T-cell (primary cell): ENCODE results near the gene GNG10. TPM values are rescaled to one million over a fixed set of nuclear protein-coding genes. Genes with fewer than 3 reads are reported as not detected.

Experiments
- ATAC-seq, 4 experiments: fragments of 200-7000 bp in 3 of 4; fragments of 150-1000 bp in 1 of 4; cut with Tn5 transposase; replicated peaks in 1 of 4; 1 replicate in 3 of 4; 2 replicates in 1 of 4; pipeline ENCODE4 v1.10.0; 2021; ENCODE audit warnings: moderate library complexity in 3 of 4, mild to moderate bottlenecking in 2 of 4, moderate number of reproducible peaks in 1 of 4
- CTCF ChIA-PET, 2 donors: fragments of 300-600 bp; sonication (Branson Sonifier 250); formaldehyde crosslinking; loops; one replicate each; lab custom pipeline; 2022; ENCODE audit warnings: antibody characterized with exemption in 2 of 2; lab: Charles Lee
- POLR2A ChIA-PET, 2 donors: fragments of 300-600 bp; sonication (Branson Sonifier 250); formaldehyde crosslinking; loops; one replicate each; lab custom pipeline; 2022; ENCODE audit warnings: antibody characterized with exemption in 2 of 2; lab: Charles Lee
- DNase-seq, 35 experiments: peaks; one replicate each; pipeline versions ENCODE4 v3.0.0 to v3.0.0-alpha.2; 2013 to 2023
- H3K27ac ChIP-seq: one replicate; pipeline ENCODE4 v1.5.1; 2013; ENCODE audit warnings: low read length
- H3K27me3 ChIP-seq, 2 experiments: replicated peaks in 1 of 2; 1 replicate in 1 of 2; 2 replicates in 1 of 2; pipeline versions ENCODE4 v1.6.1 to v1.7.0; 2013; ENCODE audit warnings: low read length in 1 of 2, mixed read lengths in 1 of 2; ENCODE audit not compliant: control insufficient read depth in 2 of 2, insufficient read depth in 2 of 2; ENCODE audit errors: extremely low read depth in 1 of 2
- H3K36me3 ChIP-seq, 2 donors: 1 replicate in 1 of 2; 2 replicates in 1 of 2; pipeline versions ENCODE4 v1.6.1 to v1.7.0; 2013; ENCODE audit warnings: low read length in 1 of 2; ENCODE audit not compliant: control insufficient read depth in 2 of 2, insufficient read depth in 1 of 2; ENCODE audit errors: extremely low read depth in 1 of 2
- H3K4me1 ChIP-seq, 2 experiments: 1 replicate in 1 of 2; 2 replicates in 1 of 2; pipeline versions ENCODE4 v1.6.1 to v1.7.0; 2013; ENCODE audit warnings: low read length in 2 of 2, mixed read lengths in 1 of 2; ENCODE audit not compliant: insufficient read depth in 2 of 2, control insufficient read depth in 1 of 2; ENCODE audit errors: extremely low read depth in 1 of 2
- H3K4me3 ChIP-seq, 2 donors: 1 replicate in 1 of 2; 2 replicates in 1 of 2; pipeline versions ENCODE4 v1.5.1 to v1.7.0; 2013; ENCODE audit warnings: mild to moderate bottlenecking in 2 of 2, low read length in 1 of 2, moderate library complexity in 1 of 2; ENCODE audit not compliant: control insufficient read depth in 1 of 2; ENCODE audit errors: extremely low read depth in 1 of 2
- H3K9me3 ChIP-seq: 2 replicates; pipeline ENCODE4 v1.7.0; 2013
- H3K27ac Mint-ChIP-seq, 2 donors: one replicate each; pipeline ENCODE4 v1.8.0; 2020 to 2021; ENCODE audit warnings: mild to moderate bottlenecking in 2 of 2, mixed read lengths in 2 of 2
- H3K27me3 Mint-ChIP-seq, 2 donors: one replicate each; pipeline ENCODE4 v1.8.0; 2021 to 2022; ENCODE audit warnings: mixed read lengths in 2 of 2
- H3K36me3 Mint-ChIP-seq: one replicate; pipeline ENCODE4 v1.8.0; 2021; ENCODE audit warnings: mixed read lengths
- H3K4me1 Mint-ChIP-seq, 3 donors: one replicate each; pipeline ENCODE4 v1.8.0; 2020 to 2022; ENCODE audit warnings: mixed read lengths in 3 of 3, mild to moderate bottlenecking in 1 of 3
- H3K4me3 Mint-ChIP-seq, 3 donors: one replicate each; pipeline ENCODE4 v1.8.0; 2020 to 2022; ENCODE audit warnings: mild to moderate bottlenecking in 3 of 3, mixed read lengths in 3 of 3, moderate library complexity in 3 of 3
- H3K9me3 Mint-ChIP-seq, 3 donors: one replicate each; pipeline ENCODE4 v1.8.0; 2020 to 2022; ENCODE audit warnings: mixed read lengths in 3 of 3
- WGBS: methylation state at CpG from one replicate; pipeline ENCODE4 v1.1.5; 2013; ENCODE audit warnings: missing lambda C conversion rate; ENCODE audit not compliant: insufficient coverage; 5-methylcytosine and 5-hydroxymethylcytosine counted together
- total RNA-seq, 35 experiments: library from RNA in 6 of 35; stranded (reverse) in 6 of 35; fragments of 120-200 nt in 1 of 35; gene quantifications; one replicate each; pipeline versions ENCODE4 v1.2.1 to v1.2.4 and lab custom pipeline; 2013 to 2026

GNG10 gene
- total RNA-seq, 5 donors from 2014 or later (not counting 1 experiment from before 2014, with no cell fraction given): 6.1 to 11.7 (median 7.7) TPM

DNA sequence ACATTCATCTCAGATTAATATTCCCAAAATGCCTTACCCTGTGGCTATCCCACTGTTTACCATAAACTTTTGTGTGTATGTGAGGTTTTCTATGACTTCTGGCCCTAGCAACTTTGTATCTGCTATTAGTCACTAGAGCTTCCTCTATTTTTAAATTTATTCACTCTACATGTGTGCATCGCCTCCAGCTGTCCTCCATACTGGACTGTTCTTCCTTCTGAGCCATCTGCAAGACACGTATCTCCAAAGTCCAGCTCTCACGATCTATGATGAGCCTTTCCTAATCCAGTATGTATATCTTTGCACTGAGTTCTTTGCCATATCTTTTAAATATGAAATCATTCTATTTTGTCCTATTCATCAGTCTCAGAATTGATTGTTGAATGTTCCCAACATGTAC lies 1.7 kb upstream of the GNG10 start:
- ChIA-PET CTCF (no interaction called here), POLR2A (interaction anchor here in 1 of 2 donors (1.1 kb wide), 1 partner anchor 16 kb away, joined by 3 read pairs; no protein-coding TSS in a partner anchor)
- no CpG with 5 or more reads among the region's 3 CpGs for WGBS
- Mint-ChIP-seq H3K9me3 (no peaks in the 10 kb centered on the region), H3K36me3 (peaks cover 6% of the 10 kb centered on the region), H3K4me1 (peaks cover 26 to 41% (median 33%) of the 10 kb centered on the region in 3 donors), H3K27ac (no peak overlapping the region), H3K4me3 (peak overlapping the region in 2 of 3 donors; percentile 85 to 89), H3K27me3 (no peaks in the 10 kb centered on the region)
- Histone ChIP-seq H3K36me3 (peaks cover 0 to 2% of the 10 kb centered on the region in 2 donors), H3K27ac (no peak overlapping the region), H3K9me3 (no peaks in the 10 kb centered on the region), H3K4me1 (peaks cover 19 to 31% of the 10 kb centered on the region in 2 experiments), H3K4me3 (no peak overlapping the region), H3K27me3 (no peaks in the 10 kb centered on the region)
- no peak for DNase-seq
- no peak for ATAC-seq

GRCh38 chr9:111661802-111662521 lies 557 bp downstream of the GNG10 start:
- Histone ChIP-seq H3K27ac (peak overlapping the region; percentile 42), H3K27me3 (no peaks in the 10 kb centered on the region), H3K4me1 (peaks cover 20 to 31% of the 10 kb centered on the region in 2 experiments), H3K9me3 (no peaks in the 10 kb centered on the region), H3K4me3 (peak overlapping the region; percentile 78 to 86), H3K36me3 (peaks cover 2 to 8% of the 10 kb centered on the region in 2 donors)
- Mint-ChIP-seq H3K4me1 (peaks cover 35 to 43% (median 40%) of the 10 kb centered on the region in 3 donors), H3K36me3 (peaks cover 4% of the 10 kb centered on the region), H3K4me3 (peak overlapping the region; percentile 93 to 96 (median 96)), H3K27ac (peak overlapping the region; percentile 94 to 95), H3K27me3 (no peaks in the 10 kb centered on the region), H3K9me3 (no peaks in the 10 kb centered on the region)
- ATAC-seq (peak; percentile 28 to 41 (median 36)), DNase-seq (peak in 27 of 35 experiments; percentile 1 to 47 (median 9))
- ChIA-PET CTCF (interaction anchor here in 1 of 2 donors (0.6 to 1.2 kb wide), 3 partner anchors 31 to 646 kb away, joined by 3 to 5 read pairs (median 4); no protein-coding TSS in a partner anchor), POLR2A (interaction anchor here in 1 of 2 donors (0.6 kb wide), 3 partner anchors 11 to 58 kb away, joined by 3 to 9 read pairs (median 5); no protein-coding TSS in a partner anchor)
- WGBS: under 1% methylated on average over 53 of the region's 57 CpGs

GRCh38 chr9:111662576-111663300 lies 1.3 kb downstream of the GNG10 start:
- DNase-seq (peak in 19 of 35 experiments; percentile 2 to 32 (median 10)), ATAC-seq (peak in 3 of 4 experiments; percentile 10 to 21 (median 13))
- 13% methylated on average over 7 of the region's 7 CpGs for WGBS
- ChIA-PET CTCF (interaction anchor here in 1 of 2 donors (0.9 kb wide), 1 partner anchor 413 kb away, joined by 5 read pairs; no protein-coding TSS in a partner anchor), POLR2A (no interaction called here)
- Histone ChIP-seq H3K9me3 (no peaks in the 10 kb centered on the region), H3K27me3 (no peaks in the 10 kb centered on the region), H3K4me3 (peak overlapping the region; percentile 78 to 86), H3K27ac (peak overlapping the region; percentile 42), H3K4me1 (peaks cover 20 to 31% of the 10 kb centered on the region in 2 experiments), H3K36me3 (peaks cover 2 to 12% of the 10 kb centered on the region in 2 donors)
- Mint-ChIP-seq H3K4me3 (peak overlapping the region; percentile 93 to 96 (median 96)), H3K27ac (peak overlapping the region; percentile 94 to 95), H3K4me1 (peaks cover 37 to 43% (median 42%) of the 10 kb centered on the region in 3 donors), H3K9me3 (no peaks in the 10 kb centered on the region), H3K36me3 (peaks cover 11% of the 10 kb centered on the region), H3K27me3 (no peaks in the 10 kb centered on the region)

GRCh38 chr9:111663301-111663823 lies 2.0 kb downstream of the GNG10 start:
- H3K4me1 Mint-ChIP-seq: peaks cover 37 to 43% (median 42%) of the 10 kb centered on the region in 3 donors
- ATAC-seq: no peak
- no peak for DNase-seq
- H3K4me3 Mint-ChIP-seq: peak overlapping the region; percentile 93 to 96 (median 96)
- H3K4me1 ChIP-seq: peaks cover 20 to 31% of the 10 kb centered on the region in 2 experiments
- ChIA-PET CTCF (no interaction called here), POLR2A (interaction anchor here (0.7 to 0.8 kb wide), 2 partner anchors 499 to 1075 kb away, joined by 4 to 6 read pairs; no protein-coding TSS in a partner anchor)
- no peaks in the 10 kb centered on the region for H3K9me3 Mint-ChIP-seq
- 64% methylated on average over 4 of the region's 5 CpGs for WGBS
- H3K27ac ChIP-seq: peak overlapping the region; percentile 42
- H3K36me3 ChIP-seq: peaks cover 2 to 14% of the 10 kb centered on the region in 2 donors
- peaks cover 15% of the 10 kb centered on the region for H3K36me3 Mint-ChIP-seq
- no peaks in the 10 kb centered on the region for H3K9me3 ChIP-seq
- H3K4me3 ChIP-seq: peak overlapping the region in 1 of 2 donors; percentile 86
- H3K27me3 Mint-ChIP-seq: no peaks in the 10 kb centered on the region
- no peaks in the 10 kb centered on the region for H3K27me3 ChIP-seq
- peak overlapping the region; percentile 94 to 95 for H3K27ac Mint-ChIP-seq

DNA sequence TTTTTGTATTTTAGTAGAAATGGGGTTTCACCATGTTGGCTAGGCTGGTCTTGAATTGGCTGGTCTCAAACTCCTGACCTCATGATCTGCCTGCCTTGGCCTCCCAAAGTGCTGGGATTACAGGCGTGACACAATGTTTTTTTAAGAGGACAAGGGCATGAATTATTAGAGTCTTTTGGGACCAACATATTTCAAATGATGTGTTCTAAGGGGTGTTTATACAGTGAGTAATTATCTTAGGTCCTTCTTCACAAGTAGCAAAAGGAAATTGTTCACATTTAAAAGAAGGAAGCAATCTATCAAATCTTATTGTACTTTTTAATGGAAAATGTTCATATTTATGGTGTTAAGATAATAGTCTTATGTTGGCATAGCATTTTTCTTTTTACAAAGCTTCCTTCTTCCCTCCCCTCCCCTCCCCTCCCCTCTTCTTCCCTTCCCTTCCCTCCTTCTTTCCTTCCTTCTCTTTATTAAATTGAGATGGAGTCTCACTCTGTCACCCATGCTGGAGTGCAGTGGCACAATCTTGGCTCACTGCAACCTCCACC lies 6.7 kb downstream of the GNG10 start:
- CTCF ChIA-PET: no interaction called here
- no peak for ATAC-seq
- POLR2A ChIA-PET: no interaction called here
- DNase-seq: no peak
- 100% methylated on average over 1 of the region's 1 CpG for WGBS
- Histone ChIP-seq H3K9me3 (no peaks in the 10 kb centered on the region), H3K36me3 (peaks cover 2 to 25% of the 10 kb centered on the region in 2 donors), H3K4me1 (peaks cover 12 to 13% of the 10 kb centered on the region in 2 experiments), H3K27me3 (no peaks in the 10 kb centered on the region), H3K27ac (no peak overlapping the region), H3K4me3 (no peak overlapping the region)
- Mint-ChIP-seq H3K36me3 (peaks cover 31% of the 10 kb centered on the region), H3K4me3 (no peak overlapping the region), H3K9me3 (no peaks in the 10 kb centered on the region), H3K27ac (no peak overlapping the region), H3K27me3 (no peaks in the 10 kb centered on the region), H3K4me1 (peaks cover 17 to 21% (median 21%) of the 10 kb centered on the region in 3 donors)
